Stimulated activated CD8-positive, alpha-beta memory T cell treated with anti-CD3 and anti-CD28 coated beads, Interleukin-15, amount 100 ng/mL, for 24 hours (primary cell): ENCODE results near the gene DVL1.
"Not testable (repeated sequence)": the region's sequence is repeated elsewhere in the genome, so short reads cannot be mapped to it uniquely, and the experiment has no call there.

ENCODE experiments used
- DNase-seq: peaks from one replicate; pipeline ENCODE4 v3.0.0-alpha.2; 2020; ENCODE audit warnings: low read depth

Gene DVL1

GRCh38 chr1:1373051-1373814 is 24.0 kb upstream of the DVL1 start:
- DNase-seq = no peak

GRCh38 chr1:1371746-1372711 is 22.8 kb upstream of the DVL1 start:
- DNase-seq = peak; percentile 69

- no peak for DNase-seq
Observed at GRCh38 chr1:1371364-1371745, 22.1 kb upstream of the DVL1 start.

GRCh38 chr1:1370771-1371300 is 21.6 kb upstream of the DVL1 start:
- no peak for DNase-seq

- DNase-seq = not testable (repeated sequence)
Observed at GRCh38 chr1:1370094-1370493, 20.9 kb upstream of the DVL1 start.

- no peak for DNase-seq
Observed at GRCh38 chr1:1367315-1367714, 18.1 kb upstream of the DVL1 start.

GRCh38 chr1:1366699-1367066 is 17.5 kb upstream of the DVL1 start:
- no peak for DNase-seq

GRCh38 chr1:1365875-1366698 is 16.9 kb upstream of the DVL1 start:
- no peak for DNase-seq

- DNase-seq = no peak
Observed at GRCh38 chr1:1364266-1364665, 15.0 kb upstream of the DVL1 start.

- DNase-seq = no peak
Observed at GRCh38 chr1:1361982-1362423, 12.8 kb upstream of the DVL1 start.

GRCh38 chr1:1361233-1361981 is 12.2 kb upstream of the DVL1 start:
- DNase-seq = no peak

GRCh38 chr1:1360506-1361169 is 11.4 kb upstream of the DVL1 start:
- DNase-seq = no peak

- DNase-seq = no peak
Observed at GRCh38 chr1:1359664-1360468, 10.6 kb upstream of the DVL1 start.

- no peak for DNase-seq
Observed at GRCh38 chr1:1359308-1359663, 10.1 kb upstream of the DVL1 start.

GRCh38 chr1:1358433-1359271 is 9.4 kb upstream of the DVL1 start, which contains the start of gene MXRA8:
TSS of gene MXRA8 (minus strand) at chr1:1358555. CDS start at chr1:1358504, 51 bp downstream.
- DNase-seq = no peak

- no peak for DNase-seq
Observed at GRCh38 chr1:1357871-1358432, 8.7 kb upstream of the DVL1 start.

- no peak for DNase-seq
Observed at GRCh38 chr1:1356796-1357401, 7.7 kb upstream of the DVL1 start.

- DNase-seq = no peak
Observed at GRCh38 chr1:1356166-1356795, 7.1 kb upstream of the DVL1 start.
